ENCODE measurements around the gene NME3.
"Not testable (repeated sequence)": the region's sequence is repeated elsewhere in the genome, so short reads cannot be mapped to it uniquely, and the experiment has no call there.

The NME3 gene

GRCh38 chr16:1771188-1771863 is at the start of gene NME3:
TSS of gene NME3 (minus strand) at chr16:1771543. CDS start at chr16:1771534, 9 bp downstream.
- DNase-seq (ENCODE audit: low read depth), result peak; percentile 72

GRCh38 chr16:1820946-1821290 is 49.6 kb upstream of the NME3 start:
- DNase-seq (ENCODE audit: low read depth), result no peak

- no peak for DNase-seq (ENCODE audit: low read depth)
Measured at GRCh38 chr16:1820096-1820945, 49.0 kb upstream of the NME3 start.

- DNase-seq (ENCODE audit: low read depth), result no peak
Measured at GRCh38 chr16:1819611-1820010, 48.3 kb upstream of the NME3 start.

GRCh38 chr16:1818873-1819525 is 47.7 kb upstream of the NME3 start:
- no peak for DNase-seq (ENCODE audit: low read depth)

- no peak for DNase-seq (ENCODE audit: low read depth)
Measured at GRCh38 chr16:1818204-1818872, 47.0 kb upstream of the NME3 start.

GRCh38 chr16:1817716-1818115 is 46.4 kb upstream of the NME3 start:
- no peak for DNase-seq (ENCODE audit: low read depth)

- no peak for DNase-seq (ENCODE audit: low read depth)
Measured at GRCh38 chr16:1817276-1817589, 45.9 kb upstream of the NME3 start.

- no peak for DNase-seq (ENCODE audit: low read depth)
Measured at GRCh38 chr16:1816396-1817275, 45.3 kb upstream of the NME3 start.

GRCh38 chr16:1815461-1815860 is 44.1 kb upstream of the NME3 start:
- DNase-seq (ENCODE audit: low read depth), result no peak

- peak; percentile 23 for DNase-seq (ENCODE audit: low read depth)
Measured at GRCh38 chr16:1812732-1813163, 41.4 kb upstream of the NME3 start.

GRCh38 chr16:1810536-1810935 is 39.2 kb upstream of the NME3 start:
- DNase-seq (ENCODE audit: low read depth), result no peak

- no peak for DNase-seq (ENCODE audit: low read depth)
Measured at GRCh38 chr16:1810106-1810505, 38.8 kb upstream of the NME3 start.

GRCh38 chr16:1809281-1809801 is 38.0 kb upstream of the NME3 start:
- DNase-seq (ENCODE audit: low read depth), result no peak

- no peak for DNase-seq (ENCODE audit: low read depth)
Measured at GRCh38 chr16:1808691-1809090, 37.3 kb upstream of the NME3 start.

- DNase-seq (ENCODE audit: low read depth), result no peak
Measured at GRCh38 chr16:1807626-1808025, 36.3 kb upstream of the NME3 start.

- peak; percentile 26 for DNase-seq (ENCODE audit: low read depth)
Measured at GRCh38 chr16:1800701-1801100, 29.4 kb upstream of the NME3 start.

GRCh38 chr16:1799263-1799662 is 27.9 kb upstream of the NME3 start:
- not testable (repeated sequence) for DNase-seq (ENCODE audit: low read depth)

- DNase-seq (ENCODE audit: low read depth), result no peak
Measured at GRCh38 chr16:1794908-1795666, 23.7 kb upstream of the NME3 start.

- no peak for DNase-seq (ENCODE audit: low read depth)
Measured at GRCh38 chr16:1794221-1794871, 23.0 kb upstream of the NME3 start.

Data from ELR (cell line).